Measurements from ENCODE around the gene NRXN3. TPM values are rescaled to one million over a fixed set of nuclear protein-coding genes. Genes with fewer than 3 reads are reported as not detected.

NRXN3 gene
- total RNA-seq, 2 experiments from 2014 or later: not detected

- ChIA-PET CTCF (interaction anchor here (0.6 to 2.7 kb wide), 8 partner anchors 10 to 1890 kb away, joined by 3 to 10 read pairs (median 4); no protein-coding TSS in a partner anchor), POLR2A (no interaction called here)
- intact Hi-C loops (cut with micrococcal nuclease): loop anchor here (2.0 kb wide), 1 partner anchor 1891 kb away; no protein-coding TSS in a partner anchor
- Mint-ChIP-seq H3K27me3 (peaks cover 2% of the 10 kb centered on the region), H3K4me3 (no peak overlapping the region), H3K9me3 (no peaks in the 10 kb centered on the region), H3K4me1 (ENCODE audit: low read depth) (peaks cover 2% of the 10 kb centered on the region), H3K36me3 (no peaks in the 10 kb centered on the region), H3K27ac (no peak overlapping the region)
- peak; percentile 63 for DNase-seq
Observed at GRCh38 chr14:78959674-78960264, 789.6 kb downstream of the NRXN3 start.

- intact Hi-C loops (cut with micrococcal nuclease): no loop called here
- no peak for DNase-seq
- Mint-ChIP-seq H3K4me3 (no peak overlapping the region), H3K9me3 (no peaks in the 10 kb centered on the region), H3K27me3 (peaks cover 1% of the 10 kb centered on the region), H3K4me1 (ENCODE audit: low read depth) (no peaks in the 10 kb centered on the region), H3K36me3 (no peaks in the 10 kb centered on the region), H3K27ac (no peak overlapping the region)
- ChIA-PET CTCF (no interaction called here), POLR2A (no interaction called here)
Observed at GRCh38 chr14:78967111-78967809, 797.1 kb downstream of the NRXN3 start.

- no peak for DNase-seq
- H3K4me1 Mint-ChIP-seq (ENCODE audit: low read depth): no peaks in the 10 kb centered on the region
- ChIA-PET POLR2A (no interaction called here), CTCF (interaction anchor here (2.6 kb wide), 1 partner anchor 8 kb away, joined by 10 read pairs; no protein-coding TSS in a partner anchor)
- H3K27ac Mint-ChIP-seq: no peak overlapping the region
- H3K9me3 Mint-ChIP-seq: no peaks in the 10 kb centered on the region
- intact Hi-C loops (cut with micrococcal nuclease): no loop called here
- no peak overlapping the region for H3K4me3 Mint-ChIP-seq
- H3K27me3 Mint-ChIP-seq: peaks cover 1% of the 10 kb centered on the region
- no peaks in the 10 kb centered on the region for H3K36me3 Mint-ChIP-seq
Observed at GRCh38 chr14:78968265-78968664, 798.1 kb downstream of the NRXN3 start.

- no peak overlapping the region for H3K4me3 Mint-ChIP-seq
- intact Hi-C loops (cut with micrococcal nuclease): no loop called here
- ChIA-PET POLR2A (no interaction called here), CTCF (interaction anchor here (0.6 to 2.6 kb wide), 2 partner anchors 11 to 39 kb away, joined by 3 to 10 read pairs; no protein-coding TSS in a partner anchor)
- peaks cover 1% of the 10 kb centered on the region for H3K27me3 Mint-ChIP-seq
- H3K9me3 Mint-ChIP-seq: no peaks in the 10 kb centered on the region
- no peaks in the 10 kb centered on the region for H3K4me1 Mint-ChIP-seq (ENCODE audit: low read depth)
- no peaks in the 10 kb centered on the region for H3K36me3 Mint-ChIP-seq
- DNase-seq: no peak
- H3K27ac Mint-ChIP-seq: no peak overlapping the region
Observed at GRCh38 chr14:78970677-78971076, 800.5 kb downstream of the NRXN3 start.

GRCh38 chr14:78972440-78972839 lies 802.3 kb downstream of the NRXN3 start:
- no peak overlapping the region for H3K27ac Mint-ChIP-seq
- H3K36me3 Mint-ChIP-seq: no peaks in the 10 kb centered on the region
- no peak for DNase-seq
- ChIA-PET POLR2A (no interaction called here), CTCF (no interaction called here)
- intact Hi-C loops (cut with micrococcal nuclease): no loop called here
- H3K27me3 Mint-ChIP-seq: peaks cover 1% of the 10 kb centered on the region
- H3K4me3 Mint-ChIP-seq: no peak overlapping the region
- no peaks in the 10 kb centered on the region for H3K9me3 Mint-ChIP-seq
- no peaks in the 10 kb centered on the region for H3K4me1 Mint-ChIP-seq (ENCODE audit: low read depth)

- Mint-ChIP-seq H3K4me3 (no peak overlapping the region), H3K27ac (no peak overlapping the region), H3K4me1 (ENCODE audit: low read depth) (no peaks in the 10 kb centered on the region), H3K27me3 (no peaks in the 10 kb centered on the region), H3K36me3 (no peaks in the 10 kb centered on the region), H3K9me3 (no peaks in the 10 kb centered on the region)
- CTCF ChIA-PET: interaction anchor here (1.4 kb wide), 1 partner anchor 15 kb away, joined by 9 read pairs; no protein-coding TSS in a partner anchor
- intact Hi-C loops (cut with micrococcal nuclease): no loop called here
- POLR2A ChIA-PET: no interaction called here
- DNase-seq: no peak
Observed at GRCh38 chr14:78974691-78975090, 804.5 kb downstream of the NRXN3 start.

- Mint-ChIP-seq H3K27ac (no peak overlapping the region), H3K27me3 (no peaks in the 10 kb centered on the region), H3K9me3 (no peaks in the 10 kb centered on the region), H3K4me1 (ENCODE audit: low read depth) (no peaks in the 10 kb centered on the region), H3K4me3 (no peak overlapping the region), H3K36me3 (no peaks in the 10 kb centered on the region)
- no peak for DNase-seq
- intact Hi-C loops (cut with micrococcal nuclease): no loop called here
- ChIA-PET CTCF (no interaction called here), POLR2A (no interaction called here)
Observed at GRCh38 chr14:78975734-78976133, 805.6 kb downstream of the NRXN3 start.

- Mint-ChIP-seq H3K4me1 (ENCODE audit: low read depth) (no peaks in the 10 kb centered on the region), H3K4me3 (no peak overlapping the region), H3K27ac (no peak overlapping the region), H3K9me3 (no peaks in the 10 kb centered on the region), H3K27me3 (peaks cover 4% of the 10 kb centered on the region), H3K36me3 (no peaks in the 10 kb centered on the region)
- POLR2A ChIA-PET: no interaction called here
- CTCF ChIA-PET: interaction anchor here (0.6 kb wide), 1 partner anchor 45 kb away, joined by 3 read pairs; no protein-coding TSS in a partner anchor
- intact Hi-C loops (cut with micrococcal nuclease): no loop called here
- no peak for DNase-seq
Observed at GRCh38 chr14:78978896-78979295, 808.7 kb downstream of the NRXN3 start.

GRCh38 chr14:78982551-78982950 lies 812.4 kb downstream of the NRXN3 start:
- ChIA-PET POLR2A (no interaction called here), CTCF (no interaction called here)
- Mint-ChIP-seq H3K4me1 (ENCODE audit: low read depth) (no peaks in the 10 kb centered on the region), H3K27me3 (peaks cover 4% of the 10 kb centered on the region), H3K27ac (no peak overlapping the region), H3K9me3 (no peaks in the 10 kb centered on the region), H3K36me3 (no peaks in the 10 kb centered on the region), H3K4me3 (no peak overlapping the region)
- intact Hi-C loops (cut with micrococcal nuclease): no loop called here
- no peak for DNase-seq

GRCh38 chr14:78983126-78983525 lies 813.0 kb downstream of the NRXN3 start:
- CTCF ChIA-PET: no interaction called here
- no peaks in the 10 kb centered on the region for H3K9me3 Mint-ChIP-seq
- POLR2A ChIA-PET: no interaction called here

GRCh38 chr14:78985668-78986381 lies 815.7 kb downstream of the NRXN3 start:
- intact Hi-C loops (cut with micrococcal nuclease): no loop called here
- POLR2A ChIA-PET: no interaction called here
- no peaks in the 10 kb centered on the region for H3K4me1 Mint-ChIP-seq (ENCODE audit: low read depth)

More at GRCh38 chr14:78983126-78983525, 813.0 kb downstream of the NRXN3 start:
- H3K36me3 Mint-ChIP-seq: no peaks in the 10 kb centered on the region
- no peaks in the 10 kb centered on the region for H3K4me1 Mint-ChIP-seq (ENCODE audit: low read depth)
- peaks cover 4% of the 10 kb centered on the region for H3K27me3 Mint-ChIP-seq
- DNase-seq: no peak
- H3K4me3 Mint-ChIP-seq: no peak overlapping the region
- intact Hi-C loops (cut with micrococcal nuclease): no loop called here
- no peak overlapping the region for H3K27ac Mint-ChIP-seq

GRCh38 chr14:78986989-78987388 lies 816.8 kb downstream of the NRXN3 start:
- ChIA-PET CTCF (no interaction called here), POLR2A (no interaction called here)
- Mint-ChIP-seq H3K4me3 (no peak overlapping the region), H3K27me3 (peaks cover 3% of the 10 kb centered on the region), H3K9me3 (no peaks in the 10 kb centered on the region), H3K27ac (no peak overlapping the region), H3K36me3 (no peaks in the 10 kb centered on the region), H3K4me1 (ENCODE audit: low read depth) (no peaks in the 10 kb centered on the region)
- intact Hi-C loops (cut with micrococcal nuclease): no loop called here
- DNase-seq: no peak

More at GRCh38 chr14:78985668-78986381, 815.7 kb downstream of the NRXN3 start:
- no peak for DNase-seq
- H3K4me3 Mint-ChIP-seq: no peak overlapping the region
- no peaks in the 10 kb centered on the region for H3K9me3 Mint-ChIP-seq
- CTCF ChIA-PET: no interaction called here
- peaks cover 4% of the 10 kb centered on the region for H3K27me3 Mint-ChIP-seq
- H3K27ac Mint-ChIP-seq: no peak overlapping the region
- H3K36me3 Mint-ChIP-seq: no peaks in the 10 kb centered on the region

All from activated CD4-positive, alpha-beta memory T cell treated with anti-CD3 and anti-CD28 coated beads for 36 hours (primary cell).